ENCODE data around the gene ZNF511.

Gene ZNF511

DNA sequence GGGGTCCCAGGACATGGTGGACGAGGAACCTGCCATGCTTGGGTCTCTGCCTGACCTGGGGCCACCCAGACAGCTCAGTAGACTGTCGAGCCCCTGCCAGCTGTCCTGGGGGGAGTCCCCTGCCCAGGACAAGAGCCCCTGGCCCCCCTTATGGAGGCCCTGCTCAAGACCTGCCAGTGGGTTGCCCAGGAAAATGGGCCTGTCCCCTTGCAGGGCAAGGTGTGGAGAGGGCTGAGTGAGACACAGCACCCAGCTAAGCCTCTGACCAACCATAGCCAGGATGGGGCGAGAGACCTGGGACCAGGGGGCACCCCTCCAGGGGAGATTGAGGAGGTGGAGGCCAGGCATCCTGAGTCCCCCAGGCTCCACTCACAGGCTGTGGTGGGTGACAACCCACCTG lies 47.3 kb downstream of the ZNF511 start:
- no peak for DNase-seq

GRCh38 chr10:133356549-133357284 lies 48.0 kb downstream of the ZNF511 start:
- no peak for DNase-seq

DNA sequence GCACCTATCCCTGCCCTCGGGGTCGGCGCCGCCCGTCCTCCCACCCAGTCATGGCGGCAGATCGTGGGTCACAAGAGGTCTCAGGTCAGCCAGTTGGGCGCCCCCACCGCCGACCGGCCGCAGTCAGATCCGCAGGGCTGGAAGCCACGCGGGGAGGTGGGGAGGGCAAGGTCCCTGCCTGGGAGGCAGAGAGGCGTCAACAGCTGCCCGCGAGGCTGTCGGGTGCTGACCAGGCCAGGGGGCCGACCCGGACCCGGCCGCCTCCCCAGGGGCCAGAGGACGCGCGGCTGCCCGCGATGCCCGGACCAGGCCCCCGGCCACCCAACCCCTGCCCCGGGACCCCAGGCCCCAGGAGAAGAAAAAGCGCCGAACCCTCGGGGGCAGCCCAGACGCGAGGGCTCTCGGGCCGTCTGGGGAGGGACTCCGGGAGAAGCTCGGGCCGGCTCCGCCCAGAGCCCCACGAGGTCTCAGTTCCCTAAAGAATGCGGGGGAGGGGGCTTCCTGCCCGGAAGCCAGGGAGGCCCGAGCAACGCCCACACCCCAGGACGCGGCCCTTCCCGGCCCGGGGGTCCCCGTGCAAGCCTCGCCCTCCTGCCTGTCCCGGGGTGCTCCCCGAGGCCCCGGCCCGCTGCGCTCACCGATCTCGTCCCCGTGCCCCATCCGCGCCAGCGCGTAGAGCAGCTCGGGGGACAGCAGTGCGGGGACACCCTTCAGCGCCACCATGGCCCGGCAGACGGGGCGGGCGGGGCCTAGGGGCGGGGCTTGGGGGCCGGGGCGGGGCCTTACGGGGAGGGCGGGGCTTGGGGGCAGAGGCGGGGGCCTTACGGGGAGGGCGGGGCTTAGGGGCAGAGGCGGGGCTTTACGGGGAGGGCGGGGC lies 48.8 kb downstream of the ZNF511 start, which contains the start of gene FUOM:
Gene FUOM, minus strand, starts transcription at position 735 of the 877 bp plus-strand sequence. Its CDS starts 12 bp downstream, at position 723.
- peak; percentile 84 for DNase-seq

DNA sequence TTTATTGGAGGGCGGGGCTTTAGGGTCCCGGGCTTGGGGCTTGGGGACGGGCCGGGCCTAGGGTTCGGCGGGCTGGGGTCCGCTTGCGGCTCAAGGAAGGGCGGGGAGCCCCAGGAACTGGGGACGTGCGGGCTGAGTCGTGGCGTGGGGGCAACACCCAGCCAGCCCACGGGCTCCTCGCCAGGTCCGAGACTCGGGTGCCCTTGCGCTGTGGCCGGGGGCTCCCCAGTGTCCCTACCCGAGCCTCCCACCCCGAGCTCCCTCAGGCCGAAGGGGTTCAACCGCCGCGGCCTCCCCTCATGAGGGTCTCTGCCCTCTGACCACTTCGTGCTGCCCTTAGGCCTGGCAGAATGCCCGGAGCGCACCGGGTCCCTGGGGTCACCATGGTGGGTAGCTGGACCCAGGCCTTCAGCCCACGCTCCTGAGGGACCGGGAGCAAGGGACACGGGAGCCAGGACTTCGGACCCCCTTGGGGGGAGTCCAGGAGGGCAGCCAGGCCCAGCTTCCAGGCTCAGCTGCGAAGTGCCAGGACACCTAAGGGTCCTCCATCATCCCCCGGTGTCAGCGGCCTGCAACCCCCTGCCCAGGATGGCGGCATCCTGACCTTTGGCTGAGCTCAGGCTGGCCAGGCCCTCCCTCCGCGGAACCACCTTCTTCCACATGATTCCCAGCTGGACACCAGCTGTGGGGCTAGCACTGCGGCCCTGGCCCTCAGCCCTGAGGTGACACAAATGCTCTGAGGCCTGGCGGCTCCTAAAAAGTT lies 49.6 kb downstream of the ZNF511 start:
- DNase-seq: no peak

GRCh38 chr10:133358925-133359310 lies 50.2 kb downstream of the ZNF511 start:
- no peak for DNase-seq

- DNase-seq: no peak
Observed at GRCh38 chr10:133359554-133359971, 50.8 kb downstream of the ZNF511 start.

DNA sequence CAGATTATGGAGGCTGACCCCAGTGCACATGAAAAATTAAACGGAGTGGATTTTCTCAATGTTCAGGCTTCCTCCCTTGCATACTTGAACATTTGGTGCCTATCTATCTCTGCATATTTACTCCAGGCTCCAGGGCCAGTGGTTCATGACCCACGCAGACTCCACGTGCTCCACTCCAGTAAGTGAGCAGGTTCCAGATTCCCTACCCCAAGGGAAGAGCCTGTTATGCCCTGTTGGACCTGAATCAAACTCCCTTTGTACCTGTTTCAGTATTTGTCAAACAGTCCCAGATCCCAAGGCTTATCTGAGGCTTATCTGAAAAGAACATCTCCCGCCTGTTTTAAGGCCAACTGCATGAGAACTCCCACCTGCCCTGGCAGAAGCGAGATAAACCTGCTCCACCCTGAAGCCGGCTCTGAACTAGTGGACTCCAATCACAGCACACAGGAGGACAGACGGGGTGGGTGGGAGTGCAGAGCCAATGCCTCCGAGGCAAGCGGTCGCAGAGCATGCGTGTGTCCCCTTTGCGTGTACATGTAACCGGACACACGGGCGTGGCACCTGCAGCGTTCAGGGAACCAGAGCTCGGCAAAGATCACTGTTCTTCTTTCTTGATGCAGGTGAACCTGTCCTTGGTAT lies 51.4 kb downstream of the ZNF511 start:
- DNase-seq: no peak

- no peak for DNase-seq
Observed at GRCh38 chr10:133361227-133361626, 52.5 kb downstream of the ZNF511 start.

GRCh38 chr10:133361773-133362441 lies 53.2 kb downstream of the ZNF511 start:
- DNase-seq: no peak
